Measurements from ENCODE around the gene NCKAP5.

GRCh38 chr2:132923787-132924186, 644.5 kb downstream of the NCKAP5 start:
- TF ChIP-seq EZH2 (IDR thresholded peaks at IDR 0.05; ENCODE audit: insufficient read depth, poor library complexity, severe bottlenecking) (no peak), EZH2phosphoT487 (IDR thresholded peaks at IDR 0.05; ENCODE audit: insufficient read depth, low read depth) (no peak)

Measured in GM23248 (cell line).